Smooth muscle cell (in vitro differentiated cells): ENCODE measurements around the gene RELCH. TPM values are rescaled to one million over a fixed set of nuclear protein-coding genes. Genes with fewer than 3 reads are reported as not detected.

Experiments used
- DNase-seq: peaks from one replicate; lab custom pipeline; 2025; ENCODE audit not compliant: unreplicated experiment; lab: John Stamatoyannopoulos, UW
- H2AFZ ChIP-seq: fragments of 200-600 bp; sonication (generic); 2 replicates; pipeline ENCODE4 v1.6.0; 2016; ENCODE audit warnings: antibody characterized with exemption, low read depth, mild to moderate bottlenecking
- H3F3A ChIP-seq: fragments of 200-600 bp; sonication (generic); 2 replicates; pipeline ENCODE4 v1.6.0; 2017; ENCODE audit warnings: antibody characterized with exemption, low read depth
- H3K27ac ChIP-seq: fragments of 200-600 bp; sonication (generic); 2 replicates; pipeline ENCODE4 v1.5.1; 2016; ENCODE audit warnings: low read depth, mild to moderate bottlenecking
- H3K27me3 ChIP-seq: fragments of 200-600 bp; sonication (generic); 2 replicates; pipeline ENCODE4 v1.6.1; 2016; ENCODE audit warnings: low read depth, mild to moderate bottlenecking
- H3K36me3 ChIP-seq: fragments of 200-600 bp; sonication (generic); 2 replicates; pipeline ENCODE4 v1.5.1; 2016; ENCODE audit warnings: low read depth
- H3K4me1 ChIP-seq: fragments of 200-600 bp; sonication (generic); 2 replicates; pipeline ENCODE4 v1.5.1; 2016; ENCODE audit warnings: low read depth
- H3K4me2 ChIP-seq: fragments of 200-600 bp; sonication (generic); 2 replicates; pipeline ENCODE4 v1.6.0; 2016; ENCODE audit warnings: mild to moderate bottlenecking
- H3K4me3 ChIP-seq: fragments of 200-600 bp; sonication (generic); 2 replicates; pipeline ENCODE4 v1.5.1; 2016; ENCODE audit warnings: mild to moderate bottlenecking
- H3K79me2 ChIP-seq: fragments of 200-600 bp; sonication (generic); 2 replicates; pipeline ENCODE4 v1.6.0; 2016; ENCODE audit warnings: low read depth, mild to moderate bottlenecking
- H3K9ac ChIP-seq: fragments of 200-600 bp; sonication (generic); 2 replicates; pipeline ENCODE4 v1.6.0; 2016; ENCODE audit warnings: low read depth
- H3K9me3 ChIP-seq: fragments of 200-600 bp; sonication (generic); replicated peaks from 2 replicates; pipeline ENCODE4 v1.5.1; 2016; ENCODE audit warnings: low read depth
- H4K20me1 ChIP-seq: fragments of 200-600 bp; sonication (generic); 2 replicates; pipeline ENCODE4 v1.6.0; 2016; ENCODE audit warnings: low read depth
- CTCF ChIP-seq: fragments of 200-600 bp; sonication (generic); IDR thresholded peaks from 2 replicates; pipeline ENCODE4 v1.5.1; 2017; ENCODE audit warnings: borderline replicate concordance, mild to moderate bottlenecking, antibody characterized with exemption; ENCODE audit not compliant: insufficient read depth, poor library complexity, severe bottlenecking
- WGBS: methylation state at CpG from one replicate; pipeline ENCODE4 v1.1.7; 2016; ENCODE audit warnings: low lambda C conversion rate; 5-methylcytosine and 5-hydroxymethylcytosine counted together
- polyA plus RNA-seq: library from polyadenylated mRNA; unstranded; fragments of >200 nt; fragmentation: Nextera tagmentation; extraction: Ambion mirVana; gene quantifications from 2 replicates; pipeline ENCODE4 v1.2.1, GENCODE V29; 2016
- total RNA-seq: library from RNA; depleted of rRNA; stranded (reverse); fragments of >200 nt; gene quantifications from 2 replicates; pipeline ENCODE4 v1.2.3, GENCODE V29; 2014

Gene RELCH
- total and polyA plus RNA-seq, 2 experiments from 2014 or later = 3.6 to 19.2 TPM

- no peaks in the 10 kb centered on the region for H3K27me3 ChIP-seq
- TF ChIP-seq CTCF = no peak
- no peak overlapping the region for H2AFZ ChIP-seq
- no peaks in the 10 kb centered on the region for H3K9me3 ChIP-seq
- H3K4me3 ChIP-seq = no peak overlapping the region
- H3F3A ChIP-seq = no peaks in the 10 kb centered on the region
- no peaks in the 10 kb centered on the region for H3K79me2 ChIP-seq
- no peaks in the 10 kb centered on the region for H3K36me3 ChIP-seq
- no peaks in the 10 kb centered on the region for H3K4me1 ChIP-seq
- no peak for DNase-seq
- no peak overlapping the region for H3K27ac ChIP-seq
- WGBS = 94% methylated on average over 2 of the region's 2 CpGs
- no peak overlapping the region for H3K4me2 ChIP-seq
- no peak overlapping the region for H3K9ac ChIP-seq
- no peaks in the 10 kb centered on the region for H4K20me1 ChIP-seq
These were observed 63.4 kb downstream of the RELCH start for GRCh38 chr18:62250475-62250874.

DNA sequence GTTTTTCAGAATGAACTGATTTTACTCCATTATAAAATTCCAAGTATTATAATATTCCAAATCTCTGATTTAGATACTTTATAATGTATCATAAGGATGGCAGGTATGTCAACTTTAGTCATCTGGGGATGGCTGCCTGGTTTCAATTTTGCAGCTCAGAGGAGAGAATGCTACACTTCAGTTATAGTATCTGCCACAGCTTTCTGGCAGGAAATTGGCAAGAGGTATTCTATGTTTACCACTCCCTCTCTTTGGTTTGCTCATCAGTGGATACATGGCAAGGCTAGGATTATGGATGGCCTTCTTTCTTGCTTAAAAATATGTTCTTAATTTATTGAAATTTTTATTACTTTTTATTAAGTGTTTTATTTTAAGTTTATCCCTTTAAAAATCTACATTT is 71.0 kb downstream of the RELCH start:
- Histone ChIP-seq H3K27ac (no peak overlapping the region), H3F3A (no peaks in the 10 kb centered on the region), H3K4me3 (no peak overlapping the region), H4K20me1 (no peaks in the 10 kb centered on the region), H2AFZ (no peak overlapping the region), H3K4me1 (no peaks in the 10 kb centered on the region), H3K9me3 (no peaks in the 10 kb centered on the region), H3K36me3 (peaks cover 21% of the 10 kb centered on the region), H3K4me2 (no peak overlapping the region), H3K27me3 (no peaks in the 10 kb centered on the region), H3K79me2 (no peaks in the 10 kb centered on the region), H3K9ac (no peak overlapping the region)
- DNase-seq = no peak
- TF ChIP-seq CTCF = no peak

GRCh38 chr18:62258616-62259015 is 71.6 kb downstream of the RELCH start:
- Histone ChIP-seq H3K27me3 (no peaks in the 10 kb centered on the region), H2AFZ (no peak overlapping the region), H3K4me3 (no peak overlapping the region), H3K9ac (no peak overlapping the region), H3K4me2 (no peak overlapping the region), H3K4me1 (no peaks in the 10 kb centered on the region), H4K20me1 (no peaks in the 10 kb centered on the region), H3K9me3 (no peaks in the 10 kb centered on the region), H3K79me2 (no peaks in the 10 kb centered on the region), H3K27ac (no peak overlapping the region), H3F3A (no peaks in the 10 kb centered on the region), H3K36me3 (peaks cover 21% of the 10 kb centered on the region)
- no peak for DNase-seq
- no peak for TF ChIP-seq CTCF

GRCh38 chr18:62262061-62262460 is 75.0 kb downstream of the RELCH start:
- Histone ChIP-seq H3K4me3 (no peak overlapping the region), H3K4me1 (no peaks in the 10 kb centered on the region), H3K27ac (no peak overlapping the region), H2AFZ (no peak overlapping the region), H3F3A (no peaks in the 10 kb centered on the region), H3K27me3 (no peaks in the 10 kb centered on the region), H3K36me3 (peaks cover 21% of the 10 kb centered on the region), H4K20me1 (no peaks in the 10 kb centered on the region), H3K4me2 (no peak overlapping the region), H3K79me2 (no peaks in the 10 kb centered on the region), H3K9ac (no peak overlapping the region), H3K9me3 (no peaks in the 10 kb centered on the region)
- WGBS = 90% methylated on average over 2 of the region's 2 CpGs
- DNase-seq = no peak
- no peak for TF ChIP-seq CTCF
